ENCODE measurements around the gene ITGAX. TPM values are rescaled to one million over a fixed set of nuclear protein-coding genes. Genes with fewer than 3 reads are reported as not detected.
A peak's percentile ranks its signal among the peaks of the same experiment; 100 is the strongest.

ITGAX gene
- total RNA-seq, 1 donor from 2014 or later, result not detected

DNA sequence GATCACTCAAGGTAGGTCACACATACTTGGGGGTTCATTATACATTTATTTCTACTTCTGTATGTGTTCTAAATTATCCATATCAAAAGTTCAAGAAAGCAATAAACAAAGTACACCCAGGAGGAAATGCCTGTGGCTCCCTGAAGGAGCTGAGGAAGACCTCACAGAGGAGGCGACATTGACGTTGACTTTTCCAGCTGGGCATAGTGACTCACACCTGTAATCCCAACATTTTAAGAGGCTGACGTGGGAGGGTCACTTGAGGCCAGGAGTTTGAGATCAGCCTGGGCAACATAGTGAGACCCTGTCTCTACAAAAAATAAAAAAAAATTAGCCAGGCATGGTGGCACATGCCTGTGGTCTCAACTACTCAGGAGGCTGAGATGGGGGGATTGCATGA is 54.5 kb downstream of the ITGAX start:
- peak overlapping the region; percentile 6 for H3K27ac Mint-ChIP-seq (ENCODE audit: unreplicated experiment)
- no peaks in the 10 kb centered on the region for H3K36me3 Mint-ChIP-seq (ENCODE audit: low read depth, unreplicated experiment)
- no peak for DNase-seq (ENCODE audit: low spot score)
- H3K9me3 Mint-ChIP-seq (ENCODE audit: unreplicated experiment), result no peaks in the 10 kb centered on the region
- H3K4me1 Mint-ChIP-seq (ENCODE audit: unreplicated experiment), result no peaks in the 10 kb centered on the region
- TF ChIP-seq CTCF (IDR thresholded peaks at IDR 0.05; ENCODE audit: unreplicated experiment), result no peak
- peaks cover 16% of the 10 kb centered on the region for H3K27me3 Mint-ChIP-seq (ENCODE audit: unreplicated experiment)
- H3K4me3 Mint-ChIP-seq (ENCODE audit: unreplicated experiment), result no peak overlapping the region

GRCh38 chr16:31410082-31410481 is 55.1 kb downstream of the ITGAX start:
- no peak overlapping the region for H3K27ac Mint-ChIP-seq (ENCODE audit: unreplicated experiment)
- H3K27me3 Mint-ChIP-seq (ENCODE audit: unreplicated experiment), result peaks cover 14% of the 10 kb centered on the region
- no peak for DNase-seq (ENCODE audit: low spot score)
- H3K4me1 Mint-ChIP-seq (ENCODE audit: unreplicated experiment), result no peaks in the 10 kb centered on the region
- H3K36me3 Mint-ChIP-seq (ENCODE audit: low read depth, unreplicated experiment), result no peaks in the 10 kb centered on the region
- no peak overlapping the region for H3K4me3 Mint-ChIP-seq (ENCODE audit: unreplicated experiment)
- H3K9me3 Mint-ChIP-seq (ENCODE audit: unreplicated experiment), result no peaks in the 10 kb centered on the region
- TF ChIP-seq CTCF (IDR thresholded peaks at IDR 0.05; ENCODE audit: unreplicated experiment), result no peak

DNA sequence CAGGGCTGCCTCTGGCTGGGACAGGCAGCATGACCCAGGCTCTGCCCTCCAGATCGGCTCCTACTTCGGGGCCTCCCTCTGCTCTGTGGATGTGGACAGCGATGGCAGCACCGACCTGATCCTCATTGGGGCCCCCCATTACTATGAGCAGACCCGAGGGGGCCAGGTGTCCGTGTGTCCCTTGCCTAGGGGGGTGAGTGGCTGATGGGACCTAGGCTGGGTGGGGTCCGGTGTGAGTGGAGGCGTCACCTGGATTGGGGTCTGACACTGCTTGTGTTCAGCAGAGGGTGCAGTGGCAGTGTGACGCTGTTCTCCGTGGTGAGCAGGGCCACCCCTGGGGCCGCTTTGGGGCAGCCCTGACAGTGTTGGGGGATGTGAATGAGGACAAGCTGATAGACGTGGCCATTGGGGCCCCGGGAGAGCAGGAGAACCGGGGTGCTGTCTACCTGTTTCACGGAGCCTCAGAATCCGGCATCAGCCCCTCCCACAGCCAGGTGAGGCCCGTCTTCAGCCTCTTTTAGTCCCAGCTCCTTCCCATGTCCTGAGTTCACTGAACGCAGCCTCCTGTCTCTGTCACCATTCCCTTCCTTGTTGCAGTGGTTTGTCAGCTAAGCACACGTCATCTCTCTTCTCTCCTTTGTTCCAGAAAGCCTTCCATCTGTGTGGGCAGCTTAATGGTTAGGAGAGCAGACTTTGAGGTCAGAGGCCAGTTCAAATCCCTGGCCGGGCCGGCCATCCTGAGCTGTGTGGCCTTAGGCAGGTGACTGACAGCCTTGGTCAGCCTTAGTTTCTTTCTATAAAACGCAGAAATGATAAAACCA is 56.3 kb downstream of the ITGAX start:
- TF ChIP-seq CTCF (IDR thresholded peaks at IDR 0.05; ENCODE audit: unreplicated experiment), result no peak
- peaks cover 6% of the 10 kb centered on the region for H3K36me3 Mint-ChIP-seq (ENCODE audit: low read depth, unreplicated experiment)
- no peak overlapping the region for H3K27ac Mint-ChIP-seq (ENCODE audit: unreplicated experiment)
- peaks cover 19% of the 10 kb centered on the region for H3K27me3 Mint-ChIP-seq (ENCODE audit: unreplicated experiment)
- no peaks in the 10 kb centered on the region for H3K9me3 Mint-ChIP-seq (ENCODE audit: unreplicated experiment)
- DNase-seq (ENCODE audit: low spot score), result no peak
- no peaks in the 10 kb centered on the region for H3K4me1 Mint-ChIP-seq (ENCODE audit: unreplicated experiment)
- H3K4me3 Mint-ChIP-seq (ENCODE audit: unreplicated experiment), result no peak overlapping the region

- TF ChIP-seq CTCF (IDR thresholded peaks at IDR 0.05; ENCODE audit: unreplicated experiment), result no peak
- no peaks in the 10 kb centered on the region for H3K9me3 Mint-ChIP-seq (ENCODE audit: unreplicated experiment)
- peaks cover 19% of the 10 kb centered on the region for H3K27me3 Mint-ChIP-seq (ENCODE audit: unreplicated experiment)
- H3K4me3 Mint-ChIP-seq (ENCODE audit: unreplicated experiment), result no peak overlapping the region
- DNase-seq (ENCODE audit: low spot score), result no peak
- H3K27ac Mint-ChIP-seq (ENCODE audit: unreplicated experiment), result no peak overlapping the region
- peaks cover 6% of the 10 kb centered on the region for H3K36me3 Mint-ChIP-seq (ENCODE audit: low read depth, unreplicated experiment)
- no peaks in the 10 kb centered on the region for H3K4me1 Mint-ChIP-seq (ENCODE audit: unreplicated experiment)
Observed at GRCh38 chr16:31412750-31413149, 57.8 kb downstream of the ITGAX start.

DNA sequence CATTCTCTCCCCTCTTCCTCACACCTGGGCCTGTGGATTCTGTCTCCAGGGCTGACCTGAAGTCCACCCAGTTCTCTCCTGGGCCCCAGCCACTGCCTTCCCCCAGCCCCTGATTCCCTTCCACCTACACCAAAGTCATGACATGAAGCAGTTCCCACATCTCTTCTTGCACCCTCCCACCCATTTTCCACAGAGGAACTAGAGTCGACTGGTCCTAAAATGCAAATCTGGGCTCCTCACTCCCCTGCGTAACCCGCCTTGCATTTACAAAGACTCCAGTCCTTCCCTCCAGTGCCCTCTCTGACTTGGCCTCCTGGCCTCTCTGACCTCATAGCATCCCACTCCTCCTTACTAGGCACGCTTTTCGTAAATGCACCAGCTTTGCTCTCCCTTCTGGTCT is 58.4 kb downstream of the ITGAX start:
- H3K27ac Mint-ChIP-seq (ENCODE audit: unreplicated experiment), result no peak overlapping the region
- no peak for DNase-seq (ENCODE audit: low spot score)
- peaks cover 6% of the 10 kb centered on the region for H3K36me3 Mint-ChIP-seq (ENCODE audit: low read depth, unreplicated experiment)
- peaks cover 19% of the 10 kb centered on the region for H3K27me3 Mint-ChIP-seq (ENCODE audit: unreplicated experiment)
- no peaks in the 10 kb centered on the region for H3K4me1 Mint-ChIP-seq (ENCODE audit: unreplicated experiment)
- H3K9me3 Mint-ChIP-seq (ENCODE audit: unreplicated experiment), result no peaks in the 10 kb centered on the region
- H3K4me3 Mint-ChIP-seq (ENCODE audit: unreplicated experiment), result peak overlapping the region; percentile 12
- TF ChIP-seq CTCF (IDR thresholded peaks at IDR 0.05; ENCODE audit: unreplicated experiment), result no peak

Data from endothelial cell (in vitro differentiated cells).